D721Med (cell line): Measurements from ENCODE around the gene KCNA2.

Source experiments
- DNase-seq: peaks from one replicate; pipeline ENCODE4 v3.0.0; 2011; ENCODE audit warnings: low spot score; ENCODE audit not compliant: insufficient read length
- FAIRE-seq: peaks from 2 replicates; lab custom pipeline; 2011; peaks lifted over from hg19 to GRCh38; lab: Jason Lieb, UNC
- TF ChIP-seq, protein P1 (sequence below): IDR thresholded peaks from 2 replicates; pipeline ENCODE4 v1.5.1; 2012; ENCODE audit warnings: mild to moderate bottlenecking, control low read depth; ENCODE audit not compliant: insufficient read depth; ENCODE audit errors: missing control alignments

The KCNA2 gene

GRCh38 chr1:110561596-110561995, 44.6 kb downstream of the KCNA2 start:
- no peak for FAIRE-seq
- TF ChIP-seq, protein P1, sequence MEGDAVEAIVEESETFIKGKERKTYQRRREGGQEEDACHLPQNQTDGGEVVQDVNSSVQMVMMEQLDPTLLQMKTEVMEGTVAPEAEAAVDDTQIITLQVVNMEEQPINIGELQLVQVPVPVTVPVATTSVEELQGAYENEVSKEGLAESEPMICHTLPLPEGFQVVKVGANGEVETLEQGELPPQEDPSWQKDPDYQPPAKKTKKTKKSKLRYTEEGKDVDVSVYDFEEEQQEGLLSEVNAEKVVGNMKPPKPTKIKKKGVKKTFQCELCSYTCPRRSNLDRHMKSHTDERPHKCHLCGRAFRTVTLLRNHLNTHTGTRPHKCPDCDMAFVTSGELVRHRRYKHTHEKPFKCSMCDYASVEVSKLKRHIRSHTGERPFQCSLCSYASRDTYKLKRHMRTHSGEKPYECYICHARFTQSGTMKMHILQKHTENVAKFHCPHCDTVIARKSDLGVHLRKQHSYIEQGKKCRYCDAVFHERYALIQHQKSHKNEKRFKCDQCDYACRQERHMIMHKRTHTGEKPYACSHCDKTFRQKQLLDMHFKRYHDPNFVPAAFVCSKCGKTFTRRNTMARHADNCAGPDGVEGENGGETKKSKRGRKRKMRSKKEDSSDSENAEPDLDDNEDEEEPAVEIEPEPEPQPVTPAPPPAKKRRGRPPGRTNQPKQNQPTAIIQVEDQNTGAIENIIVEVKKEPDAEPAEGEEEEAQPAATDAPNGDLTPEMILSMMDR, result no peak
- no peak for DNase-seq

DNA sequence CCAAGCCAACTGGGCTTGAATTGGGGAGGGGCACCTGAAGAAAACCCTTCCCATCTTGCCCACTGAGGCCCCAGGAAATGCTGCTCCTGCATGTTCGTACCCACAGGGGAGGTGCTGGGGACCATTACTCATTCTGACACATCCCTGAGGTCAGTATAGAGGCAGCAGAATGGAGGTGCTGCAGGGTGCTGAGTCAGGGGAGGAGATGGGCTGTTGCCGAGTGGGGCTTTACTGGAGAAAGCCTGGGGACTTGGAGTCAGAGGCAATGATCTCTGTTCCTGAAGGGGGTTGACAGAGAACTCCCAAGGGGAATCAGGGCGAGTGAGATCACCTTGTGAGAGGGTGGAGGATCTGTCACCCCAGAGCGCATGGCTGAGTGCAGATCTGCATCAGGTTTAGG, 47.0 kb downstream of the KCNA2 start:
- FAIRE-seq, result no peak
- TF ChIP-seq, protein P1, result no peak
- DNase-seq, result no peak

DNA sequence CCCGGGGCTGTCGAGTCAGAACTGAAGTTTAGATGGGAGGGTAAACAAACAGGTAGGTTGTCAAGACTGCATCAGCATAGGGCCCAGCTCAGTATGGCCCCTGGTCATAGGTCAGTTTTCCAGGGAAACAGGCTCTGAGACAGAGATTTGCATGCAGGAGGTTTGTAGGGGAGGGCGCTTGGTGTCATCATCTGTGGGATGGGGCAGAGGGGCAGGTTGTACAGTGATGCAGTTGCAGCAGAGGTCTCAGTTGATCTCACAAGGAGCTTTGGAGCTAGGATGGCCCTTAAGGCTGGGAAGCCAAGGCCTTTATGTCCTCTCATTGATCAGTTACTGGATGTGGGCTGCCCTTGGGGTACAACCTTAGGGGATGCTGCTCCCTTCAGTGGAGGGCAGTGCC, 48.7 kb downstream of the KCNA2 start:
- no peak for DNase-seq
- no peak for FAIRE-seq
- TF ChIP-seq, protein P1, result no peak

DNA sequence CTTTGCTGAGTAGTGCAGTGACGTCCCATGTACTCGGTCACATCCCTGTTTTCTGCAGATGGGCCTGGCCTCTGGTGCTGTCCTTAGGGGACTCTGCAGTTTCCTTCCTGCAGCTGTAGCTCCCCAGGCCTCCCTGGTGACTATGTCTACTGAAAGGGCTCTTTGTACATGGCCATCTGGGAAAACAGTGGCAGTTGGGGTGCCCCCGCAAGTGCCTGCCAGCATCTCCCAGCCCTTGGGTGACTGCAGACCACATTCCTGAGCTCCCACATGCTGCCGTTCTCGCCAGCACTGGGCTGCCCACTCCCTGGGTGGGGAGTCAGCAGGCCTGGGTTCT, 49.7 kb downstream of the KCNA2 start:
- TF ChIP-seq, protein P1, result no peak
- DNase-seq (no peak), FAIRE-seq (no peak)

- FAIRE-seq (no peak), DNase-seq (no peak)
- TF ChIP-seq, protein P1, result no peak
Observed at GRCh38 chr1:110555807-110556470, 50.2 kb downstream of the KCNA2 start.

DNA sequence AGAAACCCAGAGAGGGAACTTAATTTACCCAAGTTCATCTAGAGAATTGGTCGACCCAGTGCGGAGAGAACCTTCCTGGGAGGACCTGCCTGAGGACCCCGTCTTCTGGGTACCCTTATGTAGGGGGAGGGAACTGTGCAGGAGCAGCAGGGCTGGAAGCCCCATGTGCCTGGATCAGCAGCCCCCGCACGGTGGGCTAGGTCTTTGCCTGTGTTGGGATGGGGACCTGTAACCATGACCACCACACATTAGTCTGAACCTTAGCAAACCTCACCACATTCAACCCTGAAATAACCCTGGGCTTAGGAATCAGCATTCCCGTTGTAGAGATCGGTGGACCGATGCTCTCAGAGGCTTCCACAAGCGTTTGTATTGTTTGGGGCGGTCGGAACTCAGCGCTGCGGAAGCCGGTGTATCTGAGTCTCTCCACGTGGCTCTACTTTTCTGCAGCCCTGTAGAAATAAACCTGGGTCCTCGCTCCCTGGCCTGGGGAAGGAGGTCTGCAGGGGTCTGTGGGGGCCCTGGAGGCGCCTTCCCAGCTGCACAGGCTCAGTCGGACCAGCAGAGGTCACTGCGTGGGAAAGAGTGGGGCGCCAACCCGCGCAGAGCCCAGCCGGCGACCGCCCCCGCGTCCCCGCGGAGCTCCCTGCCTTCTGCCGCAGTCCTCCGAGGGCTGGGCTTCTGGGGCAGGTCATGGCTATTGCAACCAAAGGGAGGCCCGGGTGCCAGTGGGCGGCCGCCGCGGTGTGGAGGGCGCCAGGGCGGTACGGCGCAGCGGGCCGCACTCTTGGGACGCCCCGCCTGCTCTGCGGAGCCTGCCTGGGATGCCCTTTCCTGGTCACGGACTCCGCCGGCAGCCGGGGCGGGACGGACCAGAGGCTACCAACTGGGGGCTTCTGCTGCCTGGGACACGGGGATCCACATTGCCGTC, 51.0 kb downstream of the KCNA2 start:
- DNase-seq, result no peak
- TF ChIP-seq, protein P1, result peak; percentile 40
- no peak for FAIRE-seq

GRCh38 chr1:110551278-110551809, 54.8 kb downstream of the KCNA2 start:
- TF ChIP-seq, protein P1, result no peak
- FAIRE-seq, result no peak
- no peak for DNase-seq
